Cardiac fibroblast (primary cell): Measurements from ENCODE around the gene NGFR.

ENCODE experiments used
- DNase-seq, 2 donors: peaks; one replicate each; pipeline versions ENCODE4 v3.0.0 to v3.0.0-alpha.2; 2010; ENCODE audit warnings: low read depth in 2 of 2
- H3K4me3 ChIP-seq, 2 donors: replicated peaks in 1 of 2; 1 replicate in 1 of 2; 2 replicates in 1 of 2; pipeline ENCODE4 v1.5.1; 2011; ENCODE audit warnings: low read depth in 2 of 2, low read length in 2 of 2, mild to moderate bottlenecking in 2 of 2, moderate library complexity in 1 of 2
- CTCF ChIP-seq: IDR thresholded peaks from one replicate; pipeline ENCODE4 v1.5.1; 2011; ENCODE audit warnings: low read depth, mild to moderate bottlenecking, low read length, inconsistent platforms

Gene NGFR

GRCh38 chr17:49545806-49546545, 50.9 kb downstream of the NGFR start:
- no peak for TF ChIP-seq CTCF
- H3K4me3 ChIP-seq: no peak overlapping the region
- DNase-seq: no peak

GRCh38 chr17:49546546-49547535, 51.7 kb downstream of the NGFR start:
- H3K4me3 ChIP-seq: no peak overlapping the region
- no peak for DNase-seq
- no peak for TF ChIP-seq CTCF

GRCh38 chr17:49547566-49547965, 52.5 kb downstream of the NGFR start:
- no peak overlapping the region for H3K4me3 ChIP-seq
- TF ChIP-seq CTCF: no peak
- DNase-seq: no peak

GRCh38 chr17:49548051-49548505, 53.0 kb downstream of the NGFR start:
- no peak for DNase-seq
- no peak overlapping the region for H3K4me3 ChIP-seq
- no peak for TF ChIP-seq CTCF

- peak; percentile 84 for TF ChIP-seq CTCF
- peak; percentile 62 to 67 for DNase-seq
- no peak overlapping the region for H3K4me3 ChIP-seq
Observed at GRCh38 chr17:49548506-49549310, 53.6 kb downstream of the NGFR start.

GRCh38 chr17:49549311-49549605, 54.2 kb downstream of the NGFR start:
- no peak for DNase-seq
- no peak for TF ChIP-seq CTCF

More at GRCh38 chr17:49549311-49549605, 54.2 kb downstream of the NGFR start:
- no peak overlapping the region for H3K4me3 ChIP-seq
